Activated T-helper 1 cell treated with anti-CD3 and anti-CD28 coated beads, Interleukin-12 subunit alpha, Interleukin-12 subunit beta, Interleukin-2, Interleukin-4 antibody, amounts not matched to agents 30 ng/mL and 10 ng/mL and 1 ng/mL, durations not matched to agents 14 hours and 24 hours and 36 hours (primary cell): ENCODE data around the gene HHLA2. TPM values are rescaled to one million over a fixed set of nuclear protein-coding genes. Genes with fewer than 3 reads are reported as not detected.
"Not testable (repeated sequence)": the region's sequence is repeated elsewhere in the genome, so short reads cannot be mapped to it uniquely, and the experiment has no call there.

ENCODE experiments used
- DNase-seq: peaks from one replicate; pipeline ENCODE4 v3.0.0; 2021; ENCODE audit warnings: low spot score
- H3K27ac Mint-ChIP-seq: one replicate; pipeline ENCODE4 v1.8.0; 2021; ENCODE audit warnings: mild to moderate bottlenecking, mixed read lengths
- H3K27me3 Mint-ChIP-seq: one replicate; pipeline ENCODE4 v1.8.0; 2022; ENCODE audit warnings: mild to moderate bottlenecking, moderate library complexity, mixed read lengths; ENCODE audit not compliant: insufficient read depth
- H3K36me3 Mint-ChIP-seq: one replicate; pipeline ENCODE4 v1.8.0; 2021; ENCODE audit warnings: low read depth, mixed read lengths
- H3K4me1 Mint-ChIP-seq: one replicate; pipeline ENCODE4 v1.8.0; 2021; ENCODE audit warnings: low read depth, mixed read lengths
- H3K4me3 Mint-ChIP-seq: one replicate; pipeline ENCODE4 v1.8.0; 2021; ENCODE audit warnings: mild to moderate bottlenecking, moderate library complexity, mixed read lengths
- H3K9me3 Mint-ChIP-seq: one replicate; pipeline ENCODE4 v1.8.0; 2021; ENCODE audit warnings: mixed read lengths
- intact Hi-C: fragments of 100-400 bp; cut with micrococcal nuclease; formaldehyde crosslinking; loops from one replicate; pipeline ENCODE4 v1.15.1; 2024
- total RNA-seq: library from RNA; stranded (reverse); gene quantifications from 2 replicates; pipeline ENCODE4 v1.2.3, GENCODE V29; 2022

The HHLA2 gene
- total RNA-seq, 1 donor from 2014 or later = 1.3 TPM

GRCh38 chr3:108285176-108285575 lies 11.2 kb upstream of the HHLA2 start:
- Mint-ChIP-seq H3K9me3 (peaks cover 8% of the 10 kb centered on the region), H3K4me1 (peaks cover 12% of the 10 kb centered on the region)

DNA sequence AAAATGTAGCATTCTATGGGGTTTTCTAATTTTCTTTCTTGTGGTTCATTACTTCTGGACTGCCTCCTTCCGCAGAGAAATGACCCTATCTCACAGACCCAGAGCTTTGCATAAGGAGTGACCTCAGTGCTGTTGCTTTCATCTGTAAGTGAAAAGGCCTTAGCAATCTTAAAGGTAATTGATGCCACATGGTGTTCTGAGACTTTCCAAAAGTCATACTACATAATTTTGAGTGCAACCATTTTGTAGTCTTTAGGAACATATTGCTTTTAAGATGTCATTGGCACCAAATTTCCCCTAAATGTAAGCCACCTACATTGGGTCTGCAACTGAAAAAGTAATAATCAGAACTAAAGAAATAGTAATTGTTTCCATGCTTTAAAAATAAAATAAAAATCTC lies 9.2 kb upstream of the HHLA2 start:
- no peak overlapping the region for H3K4me3 Mint-ChIP-seq
- peaks cover 2% of the 10 kb centered on the region for H3K27me3 Mint-ChIP-seq
- H3K4me1 Mint-ChIP-seq = peaks cover 25% of the 10 kb centered on the region
- intact Hi-C loops = no loop called here
- H3K36me3 Mint-ChIP-seq = peaks cover 11% of the 10 kb centered on the region
- DNase-seq = no peak
- peaks cover 19% of the 10 kb centered on the region for H3K9me3 Mint-ChIP-seq
- no peak overlapping the region for H3K27ac Mint-ChIP-seq

More at GRCh38 chr3:108285176-108285575, 11.2 kb upstream of the HHLA2 start:
- no peak for DNase-seq
- H3K27me3 Mint-ChIP-seq = no peaks in the 10 kb centered on the region
- H3K27ac Mint-ChIP-seq = no peak overlapping the region
- intact Hi-C loops = no loop called here
- peaks cover 2% of the 10 kb centered on the region for H3K36me3 Mint-ChIP-seq
- H3K4me3 Mint-ChIP-seq = no peak overlapping the region

DNA sequence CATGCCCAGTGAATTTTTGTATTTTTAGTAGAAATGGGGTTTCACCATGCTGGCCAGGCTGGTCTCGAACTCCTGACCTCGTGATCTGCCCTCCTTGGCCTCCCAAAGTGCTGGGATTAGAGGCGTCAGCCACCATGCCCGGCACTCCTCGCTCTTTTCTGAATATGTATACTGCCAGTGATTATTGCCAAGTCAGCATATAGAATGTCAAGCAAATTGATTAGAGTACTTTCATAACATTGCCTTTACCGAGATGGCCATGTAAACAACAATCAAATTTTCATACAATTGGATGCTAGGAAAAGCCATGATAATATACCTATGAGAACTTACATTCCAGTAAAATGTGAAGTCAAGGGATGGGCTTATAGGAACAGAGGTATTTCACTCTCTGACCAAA lies 8.2 kb upstream of the HHLA2 start:
- H3K27me3 Mint-ChIP-seq, H3K27ac Mint-ChIP-seq, intact Hi-C loops, H3K4me3 Mint-ChIP-seq, DNase-seq: not testable (repeated sequence)
- peaks cover 11% of the 10 kb centered on the region for H3K36me3 Mint-ChIP-seq
- peaks cover 36% of the 10 kb centered on the region for H3K4me1 Mint-ChIP-seq
- H3K9me3 Mint-ChIP-seq = peaks cover 19% of the 10 kb centered on the region

DNA sequence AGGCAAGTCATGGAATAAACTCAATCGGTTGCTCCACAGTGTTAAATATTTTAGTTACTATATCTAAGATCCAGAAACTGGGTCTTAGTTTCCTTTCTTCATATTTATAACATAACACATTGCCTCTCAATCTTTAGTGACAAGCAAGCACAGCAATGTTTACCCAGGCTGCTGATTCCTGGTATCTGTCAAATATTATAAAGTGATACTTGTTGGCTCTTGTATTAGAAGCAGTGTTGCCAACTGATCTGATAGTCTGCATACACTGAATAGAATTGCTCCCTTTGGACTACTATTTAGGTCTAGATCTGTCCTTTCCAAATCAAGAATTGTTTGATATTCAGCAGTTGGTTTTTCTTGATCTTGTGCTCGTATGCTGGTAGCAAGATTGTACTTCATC lies 7.2 kb upstream of the HHLA2 start:
- no peak overlapping the region for H3K27ac Mint-ChIP-seq
- peaks cover 42% of the 10 kb centered on the region for H3K4me1 Mint-ChIP-seq
- peaks cover 2% of the 10 kb centered on the region for H3K27me3 Mint-ChIP-seq
- peaks cover 19% of the 10 kb centered on the region for H3K9me3 Mint-ChIP-seq
- no peak for DNase-seq
- no peak overlapping the region for H3K4me3 Mint-ChIP-seq
- intact Hi-C loops = no loop called here
- peaks cover 11% of the 10 kb centered on the region for H3K36me3 Mint-ChIP-seq

GRCh38 chr3:108292450-108292849 lies 3.9 kb upstream of the HHLA2 start:
- Mint-ChIP-seq H3K4me3 (peak overlapping the region; percentile 53), H3K9me3 (peaks cover 16% of the 10 kb centered on the region), H3K36me3 (peaks cover 13% of the 10 kb centered on the region), H3K4me1 (peaks cover 64% of the 10 kb centered on the region), H3K27ac (peak overlapping the region; percentile 83), H3K27me3 (peaks cover 2% of the 10 kb centered on the region)
- intact Hi-C loops = loop anchor here (2.0 to 10.0 kb wide), 3 partner anchors 36 to 1868 kb away; partner anchors contain the start of genes CIP2A and DZIP3
- DNase-seq = no peak

DNA sequence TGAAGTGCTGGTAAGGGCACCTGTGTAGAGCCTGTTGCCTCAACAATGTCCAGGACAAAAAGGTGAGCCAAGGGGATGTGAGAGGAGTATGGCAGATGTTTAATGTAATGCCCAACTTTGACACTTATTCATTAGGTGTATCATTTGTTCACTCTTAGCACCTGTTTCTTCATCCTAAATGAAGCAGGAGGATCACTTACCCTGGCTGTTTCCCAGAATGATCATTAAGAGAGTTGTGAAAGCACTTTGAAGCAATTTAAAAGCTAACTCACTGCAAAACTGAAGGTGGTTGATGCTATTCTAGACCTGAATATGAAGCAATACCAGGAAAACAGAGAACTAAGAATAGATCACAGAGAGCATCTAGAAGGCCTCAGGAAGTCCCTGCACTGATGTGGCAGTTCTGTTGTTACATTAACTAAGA lies 3.4 kb upstream of the HHLA2 start:
- Mint-ChIP-seq H3K27ac (peak overlapping the region; percentile 83), H3K4me1 (peaks cover 64% of the 10 kb centered on the region), H3K36me3 (peaks cover 13% of the 10 kb centered on the region), H3K9me3 (peaks cover 16% of the 10 kb centered on the region), H3K27me3 (peaks cover 2% of the 10 kb centered on the region), H3K4me3 (peak overlapping the region; percentile 53)
- no peak for DNase-seq
- intact Hi-C loops = loop anchor here (1.0 to 10.0 kb wide), 7 partner anchors 8 to 1868 kb away; partner anchors contain the start of genes CIP2A, DZIP3 and IFT57

DNA sequence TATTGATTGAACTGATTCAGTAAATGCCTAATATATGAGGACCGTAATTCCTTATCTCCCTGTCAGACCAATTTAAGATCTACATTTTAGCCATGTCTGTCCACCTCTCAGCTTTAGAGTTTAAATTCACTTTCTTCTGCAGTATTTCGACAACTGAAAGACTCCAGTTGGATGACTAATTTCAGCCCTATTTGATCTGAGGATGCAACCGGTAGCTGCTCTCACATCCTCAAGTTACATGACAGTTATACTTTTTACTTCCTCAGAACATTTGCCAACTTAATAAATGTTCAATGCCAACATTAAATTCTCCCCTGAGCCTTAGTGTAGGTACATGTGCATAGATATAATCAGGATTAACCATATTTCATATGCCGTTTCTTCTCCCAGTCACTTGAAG lies 2.5 kb upstream of the HHLA2 start:
- peaks cover 16% of the 10 kb centered on the region for H3K9me3 Mint-ChIP-seq
- peaks cover 66% of the 10 kb centered on the region for H3K4me1 Mint-ChIP-seq
- H3K36me3 Mint-ChIP-seq = peaks cover 13% of the 10 kb centered on the region
- peak overlapping the region; percentile 66 for H3K4me3 Mint-ChIP-seq
- peak overlapping the region; percentile 83 for H3K27ac Mint-ChIP-seq
- DNase-seq = no peak
- intact Hi-C loops = loop anchor here (1.0 to 10.0 kb wide), 7 partner anchors 7 to 1869 kb away; partner anchors contain the start of genes CIP2A, DZIP3 and IFT57
- peaks cover 2% of the 10 kb centered on the region for H3K27me3 Mint-ChIP-seq

GRCh38 chr3:108295421-108296175 lies 750 bp upstream of the HHLA2 start:
- peaks cover 13% of the 10 kb centered on the region for H3K9me3 Mint-ChIP-seq
- H3K27me3 Mint-ChIP-seq = no peaks in the 10 kb centered on the region
- no peak overlapping the region for H3K4me3 Mint-ChIP-seq
- peaks cover 83% of the 10 kb centered on the region for H3K4me1 Mint-ChIP-seq
- intact Hi-C loops = loop anchor here (1.0 to 10.0 kb wide), 7 partner anchors 48 to 1871 kb away; partner anchors contain the start of genes CIP2A and DZIP3
- H3K36me3 Mint-ChIP-seq = peaks cover 10% of the 10 kb centered on the region
- no peak for DNase-seq
- peak overlapping the region; percentile 77 for H3K27ac Mint-ChIP-seq

GRCh38 chr3:108297647-108298046 lies 1.3 kb downstream of the HHLA2 start:
- Mint-ChIP-seq H3K9me3 (no peaks in the 10 kb centered on the region), H3K36me3 (peaks cover 4% of the 10 kb centered on the region), H3K4me1 (peaks cover 86% of the 10 kb centered on the region), H3K4me3 (no peak overlapping the region), H3K27ac (no peak overlapping the region), H3K27me3 (no peaks in the 10 kb centered on the region)
- intact Hi-C loops = loop anchor here (2.0 to 10.0 kb wide), 3 partner anchors 179 to 1873 kb away; partner anchors contain the start of genes CIP2A and DZIP3
- no peak for DNase-seq

DNA sequence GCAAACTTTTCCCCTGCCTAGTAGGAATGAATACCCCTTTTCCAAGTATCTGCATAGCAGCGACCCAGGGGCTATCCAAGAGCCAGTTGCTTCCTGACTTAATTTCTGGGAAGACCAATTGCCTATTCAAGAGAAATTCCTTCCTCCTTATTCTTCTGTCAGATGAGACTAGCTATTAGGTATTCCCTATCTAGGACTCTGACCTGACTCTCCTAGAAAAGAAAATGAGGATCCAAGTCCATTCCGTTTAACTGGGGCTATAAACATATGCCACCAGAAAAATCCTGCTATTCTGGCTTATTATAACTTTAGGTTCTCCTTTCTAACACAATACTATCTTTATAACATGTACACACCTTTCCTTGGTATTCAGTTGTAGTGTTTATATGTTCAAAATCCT lies 1.7 kb downstream of the HHLA2 start:
- intact Hi-C loops = loop anchor here (10.0 kb wide), 2 partner anchors 287 to 1873 kb away; partner anchors contain the start of genes CIP2A and DZIP3
- no peak overlapping the region for H3K4me3 Mint-ChIP-seq
- no peaks in the 10 kb centered on the region for H3K27me3 Mint-ChIP-seq
- peaks cover 5% of the 10 kb centered on the region for H3K36me3 Mint-ChIP-seq
- DNase-seq = no peak
- H3K9me3 Mint-ChIP-seq = no peaks in the 10 kb centered on the region
- no peak overlapping the region for H3K27ac Mint-ChIP-seq
- H3K4me1 Mint-ChIP-seq = peaks cover 86% of the 10 kb centered on the region

DNA sequence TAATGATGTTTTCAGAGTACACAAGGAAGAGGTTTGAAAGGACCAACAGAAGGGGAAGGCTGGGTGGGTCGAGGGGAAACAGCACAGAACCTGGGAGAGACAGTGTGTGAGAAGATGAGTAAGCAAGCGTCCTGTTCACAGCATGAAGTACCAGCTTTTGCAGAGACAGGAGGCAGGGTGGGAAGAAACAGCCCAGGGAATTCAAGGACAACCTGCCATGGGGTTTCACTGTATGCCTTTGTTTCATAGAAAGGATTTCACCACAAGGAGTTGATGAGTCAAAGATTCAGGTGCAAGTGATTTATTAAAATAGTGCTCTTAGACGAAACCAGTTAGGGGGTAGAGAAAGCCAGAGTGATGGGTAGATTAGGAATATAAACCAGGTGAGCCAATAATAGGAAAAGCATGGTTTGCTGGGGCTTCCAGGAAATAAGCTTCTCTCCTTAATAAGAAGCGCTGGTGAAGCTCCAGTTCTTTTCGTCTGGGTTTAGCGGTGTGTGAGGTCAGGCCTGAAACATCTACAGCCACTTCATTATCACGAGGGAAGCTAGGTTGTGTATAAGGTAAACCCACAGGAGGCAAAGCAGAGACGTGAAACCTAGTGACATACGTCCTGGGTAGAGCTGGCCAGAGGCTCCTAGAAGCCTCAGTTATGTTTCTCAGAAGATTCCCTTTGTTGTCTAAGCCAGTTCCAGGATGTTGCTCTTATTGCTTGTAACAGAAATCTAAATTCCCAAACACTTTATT lies 3.9 kb downstream of the HHLA2 start:
- Mint-ChIP-seq H3K9me3 (no peaks in the 10 kb centered on the region), H3K4me1 (peaks cover 76% of the 10 kb centered on the region), H3K27me3 (no peaks in the 10 kb centered on the region), H3K4me3 (peak overlapping the region; percentile 42), H3K36me3 (peaks cover 5% of the 10 kb centered on the region), H3K27ac (peak overlapping the region; percentile 72)
- DNase-seq = no peak
- intact Hi-C loops = no loop called here

DNA sequence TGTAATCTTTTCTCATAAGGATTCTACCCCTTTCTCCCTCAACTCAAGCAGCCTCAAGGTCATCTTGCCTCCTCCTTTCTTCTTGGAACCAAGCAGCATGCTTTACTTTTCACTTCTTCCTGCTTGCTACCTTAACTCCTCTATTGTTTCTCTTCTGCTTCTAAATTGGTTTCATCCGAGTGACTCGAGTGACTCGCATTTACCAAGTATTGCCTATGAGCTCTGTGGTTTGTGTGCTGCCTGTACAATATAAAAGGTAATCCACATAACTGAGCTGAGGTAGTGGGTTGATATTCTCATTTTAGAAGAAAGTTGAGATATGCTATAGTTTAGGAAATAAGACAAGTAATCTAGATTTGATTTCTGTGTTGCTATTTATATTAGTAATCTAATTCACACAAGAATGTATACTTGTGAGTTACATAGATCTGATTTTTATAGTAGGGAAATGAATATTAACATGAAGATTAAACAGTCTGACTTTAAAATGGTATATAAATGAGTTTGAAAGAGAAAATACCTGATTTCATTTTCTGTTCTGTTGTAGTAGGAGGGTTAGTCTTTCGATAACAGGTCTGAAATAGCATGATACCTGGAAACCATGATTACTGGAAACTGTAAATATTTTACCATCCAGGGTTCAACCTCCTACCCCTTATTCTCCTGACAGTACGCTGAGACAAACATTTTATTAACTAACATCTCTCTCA lies 5.5 kb downstream of the HHLA2 start:
- intact Hi-C loops = loop anchor here (1.0 to 2.0 kb wide), 3 partner anchors 9 to 27 kb away; no protein-coding TSS in a partner anchor
- Mint-ChIP-seq H3K4me3 (peak overlapping the region; percentile 67), H3K27ac (peak overlapping the region; percentile 85), H3K27me3 (no peaks in the 10 kb centered on the region), H3K9me3 (no peaks in the 10 kb centered on the region), H3K36me3 (peaks cover 3% of the 10 kb centered on the region), H3K4me1 (peaks cover 60% of the 10 kb centered on the region)
- no peak for DNase-seq
